LNCAP (cell line): ENCODE measurements around the gene RIC8B.

Experiments used
- CTCF ChIP-seq: fragments of 450-650 bp; IDR thresholded peaks from 2 replicates; pipeline ENCODE4 v1.5.1; 2017; ENCODE audit warnings: mild to moderate bottlenecking

The RIC8B gene

GRCh38 chr12:106845902-106846301 is 71.4 kb downstream of the RIC8B start:
- no peak for TF ChIP-seq CTCF

GRCh38 chr12:106847861-106848260 is 73.4 kb downstream of the RIC8B start:
- no peak for TF ChIP-seq CTCF

GRCh38 chr12:106851306-106851705 is 76.8 kb downstream of the RIC8B start:
- TF ChIP-seq CTCF, result no peak

GRCh38 chr12:106854723-106855122 is 80.2 kb downstream of the RIC8B start:
- no peak for TF ChIP-seq CTCF

- TF ChIP-seq CTCF, result no peak
These were observed 80.8 kb downstream of the RIC8B start for GRCh38 chr12:106855221-106855758.

DNA sequence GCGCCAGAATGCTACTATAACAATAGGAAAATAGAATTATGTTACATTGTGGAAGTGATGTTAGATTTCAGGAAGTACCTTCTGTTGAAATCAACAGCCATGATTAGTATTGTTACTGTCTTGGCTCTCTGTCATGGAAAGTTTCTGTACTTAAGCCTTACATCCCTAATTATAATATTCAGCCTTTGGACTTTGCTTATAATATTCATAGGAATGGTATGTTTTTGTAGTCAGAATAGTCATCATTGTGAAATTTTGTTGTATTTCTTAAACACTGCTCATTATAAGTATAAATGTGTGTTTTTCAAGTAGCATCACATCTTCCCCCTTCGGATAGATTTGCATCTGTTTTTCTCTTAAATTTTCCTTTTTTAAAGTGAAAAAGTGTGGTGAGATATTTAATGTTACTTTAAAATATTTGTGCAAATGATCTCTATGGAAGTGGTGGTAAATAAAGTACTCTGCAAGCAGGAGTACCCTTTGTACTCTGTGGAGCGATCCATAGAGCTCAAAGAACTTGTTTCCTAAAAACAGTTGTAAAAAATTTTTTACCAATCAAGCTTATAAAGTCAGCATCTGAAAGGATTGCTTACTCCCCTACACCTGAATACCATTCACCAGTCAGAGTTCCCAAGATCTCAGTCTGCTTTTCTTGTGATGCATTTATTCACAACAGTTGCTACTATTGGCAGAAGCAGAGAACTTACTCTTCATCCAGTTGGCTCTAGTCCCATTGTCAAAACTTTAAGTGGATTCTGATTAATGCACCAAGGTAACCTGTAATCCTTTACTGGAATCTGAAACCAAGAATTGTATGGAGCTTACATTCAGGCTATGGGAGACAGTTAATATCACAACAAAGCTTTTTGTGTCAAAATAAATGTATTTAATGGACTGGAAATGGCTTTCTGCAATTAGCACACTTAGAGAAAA is 87.8 kb downstream of the RIC8B start:
- no peak for TF ChIP-seq CTCF

DNA sequence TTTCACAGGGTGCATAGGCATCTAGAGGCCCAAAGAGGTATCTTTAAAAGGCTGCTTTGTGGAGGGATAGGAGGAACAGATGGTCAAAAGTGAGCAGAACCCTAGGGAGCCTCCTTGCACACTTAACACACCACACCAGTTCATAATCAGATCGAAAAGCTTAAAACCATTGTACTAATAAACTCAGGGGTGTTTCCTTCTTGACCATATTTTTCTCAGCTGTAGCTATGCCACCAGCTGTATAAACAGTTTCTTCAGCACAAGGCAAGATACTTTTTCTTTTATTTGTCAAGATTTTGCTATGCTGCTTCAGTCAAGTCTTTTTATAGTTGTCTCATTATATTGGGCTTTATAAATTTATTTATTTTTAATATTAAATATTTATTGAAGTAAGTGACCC is 88.7 kb downstream of the RIC8B start:
- no peak for TF ChIP-seq CTCF
